Activated CD8-positive, alpha-beta T cell treated with anti-CD3 and anti-CD28 coated beads for 36 hours (primary cell): ENCODE measurements around the gene SPRYD7. TPM values are rescaled to one million over a fixed set of nuclear protein-coding genes. Genes with fewer than 3 reads are reported as not detected.
A peak's percentile ranks its signal among the peaks of the same experiment; 100 is the strongest.

Experiments
- ATAC-seq: fragments of 200-7000 bp; cut with Tn5 transposase; one replicate; pipeline ENCODE4 v1.10.0; 2021; ENCODE audit warnings: mild to moderate bottlenecking, moderate library complexity
- CTCF ChIA-PET: fragments of 350-600 bp; sonication (Branson Sonifier 250); formaldehyde crosslinking; loops from one replicate; lab custom pipeline; 2021; ENCODE audit warnings: antibody characterized with exemption; lab: Charles Lee
- POLR2A ChIA-PET: fragments of 350-600 bp; sonication (Branson Sonifier 250); formaldehyde crosslinking; loops from one replicate; lab custom pipeline; 2021; ENCODE audit warnings: antibody characterized with exemption; lab: Charles Lee
- DNase-seq: peaks from one replicate; pipeline ENCODE4 v3.0.0-alpha.2; 2020
- H3K27ac Mint-ChIP-seq: one replicate; pipeline ENCODE4 v1.8.0; 2021; ENCODE audit warnings: mild to moderate bottlenecking, mixed read lengths
- H3K27me3 Mint-ChIP-seq: one replicate; pipeline ENCODE4 v1.8.0; 2021; ENCODE audit warnings: mixed read lengths
- H3K36me3 Mint-ChIP-seq: one replicate; pipeline ENCODE4 v1.8.0; 2021; ENCODE audit warnings: low read depth, mixed read lengths
- H3K4me1 Mint-ChIP-seq: one replicate; pipeline ENCODE4 v1.8.0; 2021; ENCODE audit warnings: low read depth, mixed read lengths
- H3K4me3 Mint-ChIP-seq: one replicate; pipeline ENCODE4 v1.8.0; 2021; ENCODE audit warnings: mild to moderate bottlenecking, moderate library complexity, mixed read lengths
- H3K9me3 Mint-ChIP-seq: one replicate; pipeline ENCODE4 v1.8.0; 2021; ENCODE audit warnings: mixed read lengths
- CTCF ChIP-seq: fragments of 200-600 bp; IDR thresholded peaks from one replicate; pipeline ENCODE4 v1.8.0; 2022; ENCODE audit warnings: antibody characterized with exemption, mild to moderate bottlenecking
- intact Hi-C: fragments of 100-400 bp; cut with micrococcal nuclease; formaldehyde crosslinking; loops from one replicate; pipeline ENCODE4 v1.10.0; 2022
- total RNA-seq, 2 experiments: library from RNA; stranded (reverse); gene quantifications; one replicate each; pipeline ENCODE4 v1.2.3, GENCODE V29; 2021

SPRYD7 gene
- total RNA-seq, 2 experiments from 2014 or later = 6.3 to 6.7 TPM

GRCh38 chr13:49904729-49905456 is 31.2 kb downstream of the SPRYD7 start:
- ATAC-seq = no peak
- CTCF ChIA-PET = no interaction called here
- no peaks in the 10 kb centered on the region for H3K4me1 Mint-ChIP-seq
- H3K9me3 Mint-ChIP-seq = no peaks in the 10 kb centered on the region
- H3K27me3 Mint-ChIP-seq = no peaks in the 10 kb centered on the region
- H3K4me3 Mint-ChIP-seq = no peak overlapping the region
- no peak for TF ChIP-seq CTCF
- H3K36me3 Mint-ChIP-seq = no peaks in the 10 kb centered on the region
- peak; percentile 7 for DNase-seq
- intact Hi-C loops = no loop called here
- POLR2A ChIA-PET = no interaction called here
- no peak overlapping the region for H3K27ac Mint-ChIP-seq

- no peaks in the 10 kb centered on the region for H3K36me3 Mint-ChIP-seq
- no peak overlapping the region for H3K27ac Mint-ChIP-seq
- DNase-seq = no peak
- no peaks in the 10 kb centered on the region for H3K4me1 Mint-ChIP-seq
- ATAC-seq = no peak
- ChIA-PET POLR2A (no interaction called here), CTCF (no interaction called here)
- no peaks in the 10 kb centered on the region for H3K27me3 Mint-ChIP-seq
- TF ChIP-seq CTCF = no peak
- intact Hi-C loops = no loop called here
- H3K4me3 Mint-ChIP-seq = no peak overlapping the region
- H3K9me3 Mint-ChIP-seq = no peaks in the 10 kb centered on the region
These were observed 37.3 kb downstream of the SPRYD7 start for GRCh38 chr13:49898792-49899191.

- intact Hi-C loops = no loop called here
- ChIA-PET POLR2A (no interaction called here), CTCF (interaction anchor here (0.8 kb wide), 1 partner anchor 10 kb away, joined by 4 read pairs; no protein-coding TSS in a partner anchor)
- DNase-seq (no peak), ATAC-seq (no peak)
- no peak overlapping the region for H3K27ac Mint-ChIP-seq
- no peak for TF ChIP-seq CTCF
- H3K36me3 Mint-ChIP-seq = no peaks in the 10 kb centered on the region
- no peaks in the 10 kb centered on the region for H3K27me3 Mint-ChIP-seq
- H3K4me3 Mint-ChIP-seq = no peak overlapping the region
- H3K4me1 Mint-ChIP-seq = no peaks in the 10 kb centered on the region
- H3K9me3 Mint-ChIP-seq = no peaks in the 10 kb centered on the region
These were observed 38.4 kb downstream of the SPRYD7 start for GRCh38 chr13:49897713-49898112.

GRCh38 chr13:49895826-49896225 is 40.3 kb downstream of the SPRYD7 start:
- no peak overlapping the region for H3K4me3 Mint-ChIP-seq
- no peaks in the 10 kb centered on the region for H3K27me3 Mint-ChIP-seq
- POLR2A ChIA-PET = no interaction called here
- intact Hi-C loops = no loop called here
- DNase-seq = no peak
- CTCF ChIA-PET = no interaction called here
- TF ChIP-seq CTCF = no peak
- H3K36me3 Mint-ChIP-seq = no peaks in the 10 kb centered on the region
- H3K27ac Mint-ChIP-seq = no peak overlapping the region
- no peak for ATAC-seq
- no peaks in the 10 kb centered on the region for H3K4me1 Mint-ChIP-seq
- no peaks in the 10 kb centered on the region for H3K9me3 Mint-ChIP-seq

GRCh38 chr13:49893591-49893990 is 42.5 kb downstream of the SPRYD7 start:
- no peak for TF ChIP-seq CTCF
- no peak for ATAC-seq
- ChIA-PET CTCF (interaction anchor here (1.1 kb wide), 1 partner anchor 46 kb away, joined by 3 read pairs; no protein-coding TSS in a partner anchor), POLR2A (no interaction called here)
- H3K4me3 Mint-ChIP-seq = no peak overlapping the region
- intact Hi-C loops = no loop called here
- no peaks in the 10 kb centered on the region for H3K36me3 Mint-ChIP-seq
- no peaks in the 10 kb centered on the region for H3K9me3 Mint-ChIP-seq
- no peak overlapping the region for H3K27ac Mint-ChIP-seq
- no peaks in the 10 kb centered on the region for H3K27me3 Mint-ChIP-seq
- no peak for DNase-seq
- no peaks in the 10 kb centered on the region for H3K4me1 Mint-ChIP-seq
